GM21390 (cell line): ENCODE results near the gene INTS4.
"Not testable (repeated sequence)": the region's sequence is repeated elsewhere in the genome, so short reads cannot be mapped to it uniquely, and the experiment has no call there.

Experiments used
- ATAC-seq: cut with Tn5 transposase; IDR thresholded peaks from one replicate; pipeline ENCODE4 v1.9.1; 2021; ENCODE audit not compliant: unreplicated experiment

Gene INTS4

DNA sequence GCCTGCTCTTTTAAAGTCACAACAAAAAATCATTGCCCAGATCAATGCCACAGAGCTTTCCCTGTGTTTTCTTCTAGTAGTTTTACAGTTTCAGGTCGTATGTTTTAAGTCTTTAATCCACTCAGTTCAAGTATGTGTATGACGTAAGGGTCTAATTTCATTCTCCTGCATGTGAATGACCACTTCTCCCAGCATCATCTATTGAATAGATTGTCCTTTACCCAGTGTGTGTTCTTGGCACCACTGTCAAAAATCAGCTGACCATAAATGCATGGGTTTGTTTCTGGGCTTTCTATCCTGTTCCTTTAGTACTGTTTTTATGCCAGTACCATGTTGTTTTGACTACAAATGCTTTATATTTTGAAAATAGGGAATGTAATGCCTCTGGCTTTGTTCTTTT lies 28.1 kb downstream of the INTS4 start:
- no peak for ATAC-seq

DNA sequence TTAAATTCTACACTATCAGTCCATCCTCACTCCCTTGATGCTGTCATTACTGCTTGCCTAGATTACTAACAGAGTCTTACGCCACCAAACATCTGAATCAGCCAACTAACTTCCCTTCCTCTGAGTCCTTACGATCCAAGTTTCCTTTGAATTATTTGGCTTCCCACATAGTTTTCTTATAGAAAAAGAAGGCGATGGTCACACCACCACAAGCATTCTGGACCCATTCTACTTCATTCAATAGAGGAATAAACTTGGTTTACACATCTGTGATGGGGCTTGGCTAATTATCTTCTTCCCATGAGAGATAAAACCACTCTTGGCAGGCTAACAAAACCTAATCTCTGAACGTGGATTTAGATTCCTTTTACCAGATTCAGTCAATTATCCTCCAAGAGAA lies 35.0 kb downstream of the INTS4 start:
- no peak for ATAC-seq

DNA sequence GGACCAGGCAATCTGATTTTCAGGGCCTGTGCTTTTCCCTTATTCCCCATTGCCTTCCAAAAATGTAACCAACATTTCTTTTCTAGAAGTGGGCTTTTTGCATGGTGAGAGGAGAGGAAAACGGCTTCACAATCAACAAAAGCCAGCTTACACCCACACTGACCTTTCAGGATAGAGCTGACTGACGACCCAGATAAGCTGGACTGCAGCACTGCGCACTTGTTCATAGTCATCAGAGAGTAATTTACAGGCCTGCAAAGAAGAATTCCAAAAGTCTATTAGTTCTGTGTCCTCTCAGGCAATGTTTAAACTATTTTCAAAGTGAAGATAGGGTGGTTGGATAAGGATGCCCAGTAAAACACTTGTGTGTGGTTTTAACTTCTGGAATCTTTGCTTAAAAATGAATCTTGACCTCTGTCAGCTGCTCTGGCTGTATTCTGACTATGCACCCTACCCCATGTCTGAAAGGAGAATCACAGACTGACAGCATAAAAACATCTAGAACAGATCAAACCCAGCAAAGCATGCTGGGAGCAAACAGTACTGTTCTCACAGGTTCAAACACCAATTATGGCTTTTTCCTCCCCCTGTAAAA lies 35.8 kb downstream of the INTS4 start:
- ATAC-seq, result not testable (repeated sequence)

DNA sequence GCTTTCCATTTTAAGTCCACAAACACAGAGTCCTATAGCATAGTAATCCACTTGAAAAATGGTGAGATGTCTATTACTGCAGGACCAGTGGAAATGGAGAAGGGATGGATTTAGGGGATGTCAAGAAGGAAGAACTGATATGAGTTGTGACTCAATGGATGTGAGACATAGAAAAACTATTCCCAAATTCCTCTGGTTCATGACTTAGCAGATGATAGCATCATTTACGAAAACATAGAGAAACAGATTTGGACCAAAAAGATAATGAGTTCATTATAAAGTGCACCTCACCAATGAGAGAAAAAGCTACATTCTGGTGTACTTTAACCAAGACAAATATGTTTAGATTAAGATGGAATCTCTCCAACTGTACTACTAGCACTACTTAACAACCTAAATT lies 51.2 kb downstream of the INTS4 start:
- ATAC-seq, result not testable (repeated sequence)

DNA sequence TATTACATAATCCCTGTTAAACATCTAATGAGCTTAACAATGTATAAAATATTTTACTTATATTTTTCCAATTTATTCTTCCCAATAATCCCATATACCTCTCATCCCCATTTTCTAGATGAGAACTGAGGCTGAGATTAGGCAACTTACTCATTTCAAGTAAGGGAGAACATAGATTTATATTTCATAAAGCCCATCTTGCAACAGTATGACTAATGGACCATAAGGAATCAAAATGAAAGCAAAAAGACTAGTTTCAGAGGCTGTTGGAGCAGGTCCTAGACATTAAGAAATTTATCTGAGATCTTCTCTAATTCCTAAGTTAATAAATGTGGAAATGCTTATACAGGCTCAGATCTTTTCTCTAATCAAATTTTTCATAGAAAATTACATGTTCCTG lies 52.0 kb downstream of the INTS4 start:
- not testable (repeated sequence) for ATAC-seq

DNA sequence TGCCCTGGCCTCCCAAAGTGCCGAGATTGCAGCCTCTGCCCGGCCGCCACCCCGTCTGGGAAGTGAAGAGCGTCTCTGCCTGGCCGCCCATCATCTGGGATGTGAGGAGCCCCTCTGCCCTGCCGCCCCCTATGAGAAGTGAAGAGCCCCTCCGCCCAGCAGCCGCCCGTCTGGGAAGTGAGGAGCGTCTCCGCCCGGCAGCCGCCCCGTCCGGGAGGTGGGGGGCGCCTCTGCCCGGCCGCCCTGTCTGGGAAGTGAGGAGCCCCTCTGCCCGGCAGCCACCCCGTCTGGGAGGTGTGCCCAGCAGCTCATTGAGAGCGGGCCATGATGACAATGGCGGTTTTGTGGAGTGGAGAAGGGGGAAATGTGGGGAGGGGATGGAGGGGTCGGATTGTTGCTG lies 60.9 kb downstream of the INTS4 start:
- not testable (repeated sequence) for ATAC-seq

DNA sequence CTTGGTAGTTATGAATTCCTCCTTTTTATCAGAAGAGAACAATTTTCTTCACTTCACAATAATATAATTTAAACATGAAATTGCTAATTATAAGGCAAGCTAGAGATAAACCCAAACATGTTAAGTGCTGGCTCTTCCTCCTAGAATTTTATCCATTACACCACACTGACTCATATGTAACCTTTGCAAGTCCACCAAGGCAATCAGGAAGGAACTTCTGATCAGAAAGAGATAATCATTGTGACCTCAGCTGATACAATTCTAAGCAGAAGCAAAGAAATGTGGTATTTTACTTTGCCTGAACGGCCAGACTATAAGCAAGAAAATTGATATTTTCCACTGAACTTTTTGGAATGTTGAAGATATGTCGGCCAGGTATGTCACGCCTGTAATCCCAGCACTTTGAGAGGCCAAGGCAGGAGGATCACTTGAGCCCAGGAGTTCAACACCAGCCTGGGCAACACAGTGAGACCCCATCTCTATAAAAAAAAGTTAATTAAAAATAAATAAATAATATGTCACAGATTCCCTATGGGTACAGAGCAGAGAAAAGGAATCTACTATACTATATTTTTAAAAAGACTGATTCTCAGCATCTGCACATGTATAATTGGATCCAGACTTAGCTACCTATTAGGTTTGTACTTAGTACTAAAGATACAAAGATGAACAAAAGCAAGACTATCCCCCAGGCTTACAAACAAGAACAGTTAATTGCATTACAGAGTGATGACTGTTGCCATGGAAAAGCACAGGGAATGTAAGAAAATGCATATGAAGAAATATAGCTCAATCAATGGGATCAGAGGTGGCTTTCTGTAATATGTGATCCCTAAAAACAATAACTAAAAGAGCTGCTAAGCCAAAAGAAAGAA lies 63.9 kb downstream of the INTS4 start:
- not testable (repeated sequence) for ATAC-seq

DNA sequence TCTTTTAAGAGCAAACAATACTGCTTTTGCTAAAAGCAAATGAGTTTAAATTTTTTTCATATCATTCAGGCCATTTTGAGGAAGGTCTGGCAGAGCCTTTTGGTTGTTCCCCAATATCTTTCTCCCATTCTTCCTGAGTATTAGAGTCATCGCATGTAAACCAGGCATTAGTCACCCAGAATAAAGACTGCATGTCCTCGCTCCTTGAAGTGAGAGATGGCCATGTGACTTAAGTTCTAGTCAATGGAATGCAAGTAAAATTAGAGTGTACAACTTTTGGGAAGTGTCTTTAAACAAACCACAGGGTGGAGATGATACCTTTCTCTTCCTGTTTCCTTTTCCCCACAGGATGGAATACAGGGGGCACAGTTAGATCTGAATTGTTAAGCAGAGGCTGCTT lies 76.8 kb downstream of the INTS4 start:
- not testable (repeated sequence) for ATAC-seq

DNA sequence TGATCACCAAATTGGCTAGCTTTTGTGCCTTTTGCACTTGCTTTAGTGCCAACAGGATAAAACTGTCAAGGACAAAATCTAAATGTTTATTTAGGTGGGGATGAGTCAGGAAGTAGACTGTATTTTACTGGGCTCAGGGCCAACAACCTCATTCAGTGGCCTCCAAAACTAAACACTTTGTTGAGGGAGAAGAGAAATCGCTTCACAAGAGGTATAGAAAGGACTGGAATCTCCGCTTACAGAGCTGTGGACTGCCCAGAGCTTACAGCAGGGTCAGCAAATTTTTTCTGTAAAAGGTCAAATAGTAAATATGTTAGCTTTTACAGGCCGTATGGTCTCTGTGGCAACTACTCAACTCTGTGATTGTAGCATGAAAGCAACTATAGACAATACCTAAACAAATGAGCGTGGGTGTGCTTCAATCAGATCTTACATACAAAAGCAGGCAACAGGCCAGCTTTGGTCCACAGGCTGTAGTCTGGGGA lies 80.1 kb downstream of the INTS4 start:
- ATAC-seq, result not testable (repeated sequence)

DNA sequence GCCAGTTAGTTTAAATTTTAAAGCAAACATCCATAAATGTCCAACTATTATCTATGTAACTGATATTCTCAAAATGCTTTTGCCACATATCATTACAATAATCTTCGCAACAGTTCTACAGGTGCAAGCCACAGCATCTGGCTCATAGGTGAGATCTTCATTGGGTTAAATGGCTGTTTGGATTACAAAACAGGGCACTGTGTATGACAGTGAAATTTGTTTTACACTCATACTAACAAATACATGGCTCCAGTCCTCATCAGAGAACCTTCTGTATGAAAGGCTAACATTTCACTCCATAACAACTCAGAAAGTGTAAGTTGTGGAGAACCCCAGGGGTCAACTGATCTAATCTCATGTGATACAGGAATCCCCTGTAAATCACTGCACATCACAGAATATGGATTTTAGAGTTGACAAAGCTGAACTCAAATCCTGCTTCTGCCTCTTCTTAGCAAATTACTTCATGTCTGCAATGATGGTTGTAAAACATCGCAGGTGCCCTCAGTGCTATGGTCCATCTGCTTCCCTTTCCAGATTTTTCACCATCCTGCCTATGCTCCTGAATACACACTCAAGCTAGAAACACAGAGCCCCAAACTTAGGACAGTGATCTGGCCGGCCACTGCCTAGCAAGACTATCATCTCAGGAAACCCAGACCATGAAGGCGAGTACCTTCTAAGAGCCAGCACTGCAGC lies 80.7 kb downstream of the INTS4 start:
- ATAC-seq, result not testable (repeated sequence)

DNA sequence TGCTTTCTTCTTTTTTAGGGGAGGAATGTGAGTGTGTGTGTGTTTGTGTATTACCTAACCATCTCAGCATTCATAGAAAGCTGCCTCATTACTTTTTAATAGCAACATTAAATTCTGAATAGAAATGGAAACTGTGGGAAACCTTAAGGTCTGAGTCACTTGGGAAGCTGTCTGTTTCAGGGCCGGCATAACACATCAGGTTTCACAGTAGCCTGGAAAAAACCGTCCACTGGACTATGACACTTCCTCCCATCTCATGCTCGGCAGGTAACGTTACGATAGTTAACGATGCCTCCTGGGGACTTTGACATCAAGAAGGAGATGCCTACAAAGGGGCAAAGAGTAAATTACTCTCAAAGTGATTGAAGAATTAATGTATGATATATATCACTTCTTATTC lies 83.6 kb downstream of the INTS4 start:
- ATAC-seq, result not testable (repeated sequence)

DNA sequence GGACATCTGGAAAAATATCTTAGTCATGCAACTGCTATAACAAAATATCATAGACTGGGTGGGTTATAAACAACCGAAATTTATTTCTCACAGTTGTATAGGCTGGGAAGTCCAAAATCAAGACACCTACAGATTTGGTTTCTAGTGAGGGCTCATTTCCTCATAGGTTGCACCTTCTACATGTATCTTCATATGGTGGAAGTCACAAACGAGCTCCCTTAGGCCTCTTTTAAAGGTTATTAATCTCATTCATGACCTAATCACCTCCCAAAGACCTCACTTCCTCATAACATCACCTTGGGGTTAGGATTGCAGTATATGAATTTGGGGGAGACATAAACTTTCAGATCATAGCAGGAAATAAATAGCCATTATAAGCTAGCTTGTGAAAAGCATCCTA lies 85.2 kb downstream of the INTS4 start:
- no peak for ATAC-seq

DNA sequence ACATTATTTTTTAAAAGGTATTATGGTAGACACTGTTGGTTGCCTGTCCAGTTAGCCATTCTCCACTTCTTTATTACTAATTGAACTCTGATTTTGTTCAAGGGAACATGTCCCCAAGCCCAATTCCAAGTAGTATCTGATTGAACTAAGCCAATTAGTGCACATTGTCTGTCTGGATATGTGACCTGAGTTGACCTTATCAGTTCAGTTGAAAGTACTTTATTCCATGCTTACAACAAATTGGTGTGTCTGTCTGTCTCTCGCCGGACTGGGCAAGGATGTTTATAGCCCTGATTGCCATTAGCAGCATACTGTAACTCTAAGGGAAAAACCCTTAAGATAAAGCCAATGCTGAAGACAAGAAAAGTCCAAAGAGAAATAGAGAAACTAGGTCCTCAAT lies 85.6 kb downstream of the INTS4 start:
- no peak for ATAC-seq

DNA sequence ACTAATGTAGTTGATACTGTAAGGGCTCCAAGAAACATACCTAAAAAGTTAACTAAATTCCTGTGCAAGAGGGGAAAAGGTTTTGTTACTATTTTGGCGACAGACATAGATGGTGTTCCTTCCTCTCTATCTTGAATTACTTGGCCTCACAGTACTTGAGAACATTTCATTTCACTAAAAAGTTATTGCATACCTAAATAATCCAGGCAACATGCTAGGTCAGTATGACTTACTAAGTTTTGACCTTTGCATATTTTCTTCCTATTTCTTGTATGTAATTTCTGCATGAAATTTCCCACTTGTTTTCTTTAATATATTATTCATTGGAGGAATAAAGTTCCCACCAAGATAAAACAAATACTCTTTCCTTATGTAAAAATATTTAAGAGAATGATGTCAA lies 99.5 kb downstream of the INTS4 start:
- ATAC-seq, result not testable (repeated sequence)

DNA sequence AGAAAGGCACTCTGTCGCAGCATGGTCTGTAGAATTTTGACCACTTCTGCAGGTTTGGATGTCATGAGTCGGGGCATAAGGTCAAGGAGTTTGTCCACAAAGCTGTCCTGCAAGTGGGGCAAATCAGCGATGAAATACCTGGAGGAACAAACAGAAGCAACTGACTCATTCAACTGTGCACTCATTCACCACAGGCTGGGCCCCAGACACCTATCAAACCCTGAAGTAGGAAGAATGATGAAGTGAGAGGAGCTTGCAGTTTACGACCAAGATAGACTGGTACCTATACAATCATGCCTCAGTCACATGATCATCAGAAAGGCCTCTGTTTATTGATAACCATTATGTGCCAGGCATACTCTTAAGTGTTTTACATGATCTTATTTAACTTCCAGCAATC lies 102.8 kb downstream of the INTS4 start:
- ATAC-seq, result not testable (repeated sequence)

DNA sequence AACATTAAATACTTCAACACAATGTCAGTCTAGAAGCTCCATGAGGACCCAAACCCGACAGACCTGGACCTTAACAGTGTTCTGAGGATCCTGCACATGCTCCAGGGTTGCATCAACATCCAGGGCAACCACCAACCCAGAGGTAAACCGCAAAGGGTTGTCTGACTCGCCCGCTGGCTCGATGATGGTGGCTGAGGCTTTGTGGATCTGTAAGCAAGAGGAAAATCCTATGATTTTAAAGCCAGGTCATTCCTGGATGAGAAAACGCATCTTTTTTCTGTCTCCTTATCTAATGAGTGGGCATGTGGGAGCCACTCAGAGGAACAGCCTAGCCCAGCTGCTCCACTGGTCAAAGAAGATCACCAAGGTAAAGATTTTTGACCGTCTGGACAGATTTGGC lies 103.2 kb downstream of the INTS4 start:
- not testable (repeated sequence) for ATAC-seq

DNA sequence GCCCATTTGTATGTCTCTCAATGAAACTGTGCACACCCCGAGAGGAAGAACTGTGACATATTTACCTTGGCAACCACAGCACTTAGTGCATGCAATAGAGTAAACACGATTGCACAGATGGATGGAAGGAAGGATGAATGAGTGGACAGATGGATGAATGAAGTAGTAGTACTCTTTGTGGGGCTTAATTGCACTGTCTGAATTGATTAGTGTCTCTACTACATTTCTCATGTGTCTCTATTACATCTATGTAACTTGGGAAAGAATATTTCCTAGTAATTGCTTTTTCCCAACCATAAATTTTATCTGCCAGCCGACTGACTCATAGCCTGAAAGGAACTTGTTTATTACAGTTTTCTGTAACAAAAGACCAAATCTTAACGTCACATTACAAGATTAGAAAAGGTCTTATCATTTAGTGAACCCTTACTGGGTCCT lies 103.8 kb downstream of the INTS4 start:
- not testable (repeated sequence) for ATAC-seq

DNA sequence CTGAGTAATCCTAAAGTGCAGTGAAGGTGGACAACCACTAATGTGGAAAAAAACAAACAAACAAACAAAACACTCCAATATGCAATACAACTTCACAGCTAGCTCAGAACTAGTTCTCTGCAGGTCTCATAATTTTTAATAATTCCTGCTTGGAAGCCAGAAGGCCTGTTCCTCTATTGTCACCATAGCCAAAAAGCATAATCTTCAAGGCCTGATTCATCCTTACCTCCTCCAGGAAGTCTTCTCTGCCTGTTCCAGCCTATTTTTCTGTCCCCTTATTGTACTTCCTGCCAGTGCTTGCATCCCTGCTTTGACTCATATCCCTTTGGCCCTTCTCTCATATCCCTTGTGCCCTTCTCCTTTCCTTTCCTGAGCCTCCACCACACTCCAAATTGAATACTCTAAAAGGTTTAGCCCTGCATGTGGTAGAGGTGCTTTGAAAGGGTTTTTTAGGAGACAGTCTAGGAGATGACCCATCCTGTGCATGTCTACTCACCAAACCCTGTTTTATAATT lies 104.3 kb downstream of the INTS4 start:
- not testable (repeated sequence) for ATAC-seq

DNA sequence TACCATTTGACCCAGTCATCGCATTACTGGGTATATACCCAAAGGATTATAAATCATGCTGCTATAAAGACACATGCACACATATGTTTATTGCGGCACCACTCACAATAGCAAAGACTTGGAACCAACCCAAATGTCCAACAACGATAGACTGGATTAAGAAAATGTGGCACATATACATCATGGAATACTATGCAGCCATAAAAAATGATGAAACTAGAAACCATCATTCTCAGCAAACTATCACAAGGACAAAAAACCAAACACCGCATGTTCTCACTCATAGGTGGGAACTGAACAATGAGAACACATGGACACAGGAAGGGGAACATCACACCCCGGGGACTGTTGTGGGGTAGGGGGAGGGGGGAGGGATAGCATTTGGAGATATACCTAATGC lies 105.4 kb downstream of the INTS4 start:
- ATAC-seq, result not testable (repeated sequence)

DNA sequence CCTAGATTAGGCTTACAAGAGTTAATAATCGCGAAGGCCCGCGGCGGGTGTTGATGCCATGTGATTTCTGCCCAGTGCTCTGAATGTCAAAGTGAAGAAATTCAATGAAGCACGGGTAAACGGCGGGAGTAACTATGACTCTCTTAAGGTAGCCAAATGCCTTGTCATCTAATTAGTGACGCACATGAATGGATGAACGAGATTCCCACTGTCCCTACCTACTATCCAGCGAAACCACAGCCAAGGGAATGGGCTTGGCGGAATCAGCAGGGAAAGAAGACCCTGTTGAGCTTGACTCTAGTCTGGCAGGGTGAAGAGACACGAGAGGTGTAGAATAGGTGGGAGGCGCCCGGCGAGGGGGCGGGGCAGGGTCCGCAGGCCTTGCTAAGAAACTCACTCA lies 108.1 kb downstream of the INTS4 start:
- no peak for ATAC-seq

DNA sequence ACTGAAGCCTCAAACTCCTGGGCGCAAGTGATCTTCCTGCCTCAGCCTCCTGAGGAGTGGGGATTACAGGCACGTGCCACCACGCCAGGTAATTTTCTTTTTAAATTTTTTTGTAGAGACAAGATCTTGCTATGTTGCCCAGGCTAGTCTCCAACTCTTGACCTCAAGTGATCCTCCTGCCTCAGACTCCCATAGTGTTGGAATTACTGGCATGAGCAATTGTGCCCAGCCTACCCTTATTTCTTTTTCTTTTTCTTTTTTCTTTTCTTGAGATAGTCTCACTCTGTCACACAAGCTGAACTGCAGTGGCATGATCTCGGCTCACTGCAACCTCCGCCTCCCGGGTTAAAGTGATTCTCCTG lies 109.7 kb downstream of the INTS4 start:
- no peak for ATAC-seq
